K562 (cell line): ENCODE measurements around the gene CLDN15. TPM values are rescaled to one million over a fixed set of nuclear protein-coding genes. Genes with fewer than 3 reads are reported as not detected.
A peak's percentile ranks its signal among the peaks of the same experiment; 100 is the strongest.

Experiments used
- BRD4 ChIP-seq: fragments of 200-600 bp; sonication (generic); IDR thresholded peaks from 2 replicates; pipeline ENCODE4 v1.6.1; 2017; ENCODE audit warnings: inconsistent platforms
- CBX3 ChIP-seq, 2 experiments: IDR thresholded peaks; 1 replicate in 1 of 2; 2 replicates in 1 of 2; pipeline ENCODE4 v1.6.1; 2012; ENCODE audit warnings: inconsistent platforms in 2 of 2, low read length in 2 of 2, borderline replicate concordance in 1 of 2, control low read depth in 1 of 2
- ERF ChIP-seq: fragments of 450-650 bp; formaldehyde crosslinking; IDR thresholded peaks from 2 replicates; pipeline ENCODE4 v1.4.0; 2020; ENCODE audit warnings: mild to moderate bottlenecking, mixed read lengths
- HCFC1 ChIP-seq: IDR thresholded peaks from 2 replicates; pipeline ENCODE4 v1.6.1; 2012; ENCODE audit warnings: low read depth, low read length, improper control_type of control experiment
- HLTF ChIP-seq: fragments of 450-650 bp; IDR thresholded peaks from 2 replicates; pipeline ENCODE4 v1.6.1; 2016
- IFI16 ChIP-seq: fragments of 250-450 bp; sonication (Bioruptor Pico); IDR thresholded peaks from 2 replicates; pipeline ENCODE4 v2.1.2; 2022; ENCODE audit warnings: mild to moderate bottlenecking, inconsistent platforms
- LARP7 ChIP-seq: fragments of 450-650 bp; IDR thresholded peaks from 2 replicates; pipeline ENCODE4 v1.6.1; 2016
- PHTF2 ChIP-seq: fragments of 250-450 bp; sonication (Bioruptor Pico); IDR thresholded peaks from 2 replicates; pipeline ENCODE4 v1.5.0; 2021; ENCODE audit warnings: mild to moderate bottlenecking
- POLR2AphosphoS2 ChIP-seq: IDR thresholded peaks from 2 replicates; pipeline ENCODE4 v1.6.1; 2012; ENCODE audit warnings: low read length, improper control_type of control experiment
- RBM39 ChIP-seq: fragments of 200-400 bp; formaldehyde crosslinking; optimal IDR thresholded peaks from 2 replicates; pipeline ENCODE3; 2018; ENCODE audit warnings: low read depth, low read length
- SMARCA4 ChIP-seq: fragments of 450-650 bp; IDR thresholded peaks from 2 replicates; pipeline ENCODE4 v1.6.1; 2016
- STAG1 ChIP-seq: sonication (generic); formaldehyde crosslinking; IDR thresholded peaks from 2 replicates; pipeline ENCODE4 v1.5.0; 2020; ENCODE audit warnings: missing genetic modification reagents, borderline replicate concordance
- TOE1 ChIP-seq, 2 experiments: fragments of 450-650 bp in 1 of 2; sonication (generic) in 1 of 2; formaldehyde crosslinking in 1 of 2; IDR thresholded peaks; 2 replicates each; pipeline versions ENCODE4 v1.7.1 to v1.8.0; 2016 to 2022; ENCODE audit warnings: borderline replicate concordance in 2 of 2, mild to moderate bottlenecking in 2 of 2, antibody characterized with exemption in 1 of 2, inconsistent platforms in 1 of 2, low read depth in 1 of 2, missing genetic modification reagents in 1 of 2, moderate library complexity in 1 of 2
- polyA plus RNA-seq, 8 experiments: library from polyadenylated mRNA; depleted of rRNA in 4 of 8; stranded (reverse) in 5 of 8; unstranded in 3 of 8; fragments of >200 nt; fragmentation: Nextera tagmentation in 2 of 8; fragmentation: Illumina TruSeq in 1 of 8; extraction: Ambion mirVana in 2 of 8; extraction: Trizol in 1 of 8; gene quantifications; 2 replicates each; pipeline versions ENCODE4 v1.2.1 to v1.2.3, GENCODE V29; 2011 to 2014; ENCODE audit warnings: inconsistent platforms in 1 of 8, missing spikeins in 1 of 8
- total RNA-seq, 7 experiments: library from RNA; depleted of rRNA in 6 of 7; stranded (reverse); fragments of >200 nt in 6 of 7; fragmentation: Illumina TruSeq in 2 of 7; extraction: Trizol in 2 of 7; gene quantifications; 2 replicates each; pipeline versions ENCODE4 v1.2.1 to v1.2.3, GENCODE V29; 2011 to 2021; ENCODE audit warnings: low replicate concordance in 1 of 7
- TF ChIP-seq, protein P1 (sequence below): sonication (generic); formaldehyde crosslinking; IDR thresholded peaks from 2 replicates; pipeline ENCODE4 v1.8.1; 2023; ENCODE audit warnings: mild to moderate bottlenecking, missing genetic modification reagents
- TF ChIP-seq, protein P2 (sequence below): fragments of 250-450 bp; sonication (Bioruptor Pico); IDR thresholded peaks from 2 replicates; pipeline ENCODE4 v1.5.1; 2021; ENCODE audit warnings: mild to moderate bottlenecking
- TF ChIP-seq, protein P3 (sequence below): sonication (generic); formaldehyde crosslinking; IDR thresholded peaks from 2 replicates; pipeline ENCODE4 v1.8.1; 2023; ENCODE audit warnings: missing genetic modification reagents, mild to moderate bottlenecking, borderline replicate concordance
- TF ChIP-seq, protein P4 (sequence below): sonication (generic); formaldehyde crosslinking; IDR thresholded peaks from 2 replicates; pipeline ENCODE4 v1.9.0; 2022; ENCODE audit warnings: mild to moderate bottlenecking, missing genetic modification reagents
- TF ChIP-seq, protein P5 (sequence below): fragments of 250-450 bp; sonication (Bioruptor Pico); IDR thresholded peaks from 2 replicates; pipeline ENCODE4 v1.8.0; 2021; ENCODE audit warnings: mild to moderate bottlenecking, moderate library complexity

Gene CLDN15
- total and polyA plus RNA-seq, 9 of the 15 experiments (the other 6 are each of a cell fraction or from before 2014, with no cell fraction given): 0.32 to 14.5 (median 7.4) TPM

DNA sequence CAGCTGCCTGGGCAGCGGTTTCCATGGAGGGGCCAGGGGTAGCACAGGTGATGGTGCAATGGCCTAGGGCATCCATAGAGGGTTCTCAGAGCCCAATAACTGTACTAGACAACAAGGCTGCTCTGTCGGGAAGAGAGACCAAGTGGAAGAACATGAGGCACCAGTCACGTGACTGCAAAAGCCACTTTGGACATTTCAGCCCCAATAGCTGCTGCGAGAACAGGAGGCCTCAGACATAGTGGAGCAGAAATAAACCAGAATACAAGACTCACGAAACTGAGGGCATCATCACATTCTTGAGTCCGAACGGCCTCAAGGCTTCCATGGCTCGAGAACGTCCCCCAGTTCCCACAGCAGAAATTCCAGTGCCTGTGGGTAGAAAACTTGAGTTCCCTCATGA is 39.6 kb upstream of the CLDN15 start (continued):
- TF ChIP-seq, protein P1, sequence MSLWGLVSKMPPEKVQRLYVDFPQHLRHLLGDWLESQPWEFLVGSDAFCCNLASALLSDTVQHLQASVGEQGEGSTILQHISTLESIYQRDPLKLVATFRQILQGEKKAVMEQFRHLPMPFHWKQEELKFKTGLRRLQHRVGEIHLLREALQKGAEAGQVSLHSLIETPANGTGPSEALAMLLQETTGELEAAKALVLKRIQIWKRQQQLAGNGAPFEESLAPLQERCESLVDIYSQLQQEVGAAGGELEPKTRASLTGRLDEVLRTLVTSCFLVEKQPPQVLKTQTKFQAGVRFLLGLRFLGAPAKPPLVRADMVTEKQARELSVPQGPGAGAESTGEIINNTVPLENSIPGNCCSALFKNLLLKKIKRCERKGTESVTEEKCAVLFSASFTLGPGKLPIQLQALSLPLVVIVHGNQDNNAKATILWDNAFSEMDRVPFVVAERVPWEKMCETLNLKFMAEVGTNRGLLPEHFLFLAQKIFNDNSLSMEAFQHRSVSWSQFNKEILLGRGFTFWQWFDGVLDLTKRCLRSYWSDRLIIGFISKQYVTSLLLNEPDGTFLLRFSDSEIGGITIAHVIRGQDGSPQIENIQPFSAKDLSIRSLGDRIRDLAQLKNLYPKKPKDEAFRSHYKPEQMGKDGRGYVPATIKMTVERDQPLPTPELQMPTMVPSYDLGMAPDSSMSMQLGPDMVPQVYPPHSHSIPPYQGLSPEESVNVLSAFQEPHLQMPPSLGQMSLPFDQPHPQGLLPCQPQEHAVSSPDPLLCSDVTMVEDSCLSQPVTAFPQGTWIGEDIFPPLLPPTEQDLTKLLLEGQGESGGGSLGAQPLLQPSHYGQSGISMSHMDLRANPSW: no peak
- TF ChIP-seq SMARCA4 (no peak), ERF (CRISPR knock-in tag) (no peak), HLTF (no peak), BRD4 (no peak), PHTF2 (CRISPR knock-in tag) (no peak), CBX3 (IDR thresholded peaks at IDR 0.05; ENCODE audit: borderline replicate concordance in 1 of 2, low read length in 2 of 2) (no peak), RBM39 (no peak), STAG1 (CRISPR knock-in tag) (no peak), LARP7 (no peak), TOE1 (IDR thresholded peaks at IDR 0.05; ENCODE audit: borderline replicate concordance) (peak; percentile 84), TOE1 (CRISPR knock-in tag; IDR thresholded peaks at IDR 0.05; ENCODE audit: borderline replicate concordance, low read depth) (no peak), POLR2AphosphoS2 (no peak), IFI16 (no peak), HCFC1 (no peak)
- TF ChIP-seq, protein P2, sequence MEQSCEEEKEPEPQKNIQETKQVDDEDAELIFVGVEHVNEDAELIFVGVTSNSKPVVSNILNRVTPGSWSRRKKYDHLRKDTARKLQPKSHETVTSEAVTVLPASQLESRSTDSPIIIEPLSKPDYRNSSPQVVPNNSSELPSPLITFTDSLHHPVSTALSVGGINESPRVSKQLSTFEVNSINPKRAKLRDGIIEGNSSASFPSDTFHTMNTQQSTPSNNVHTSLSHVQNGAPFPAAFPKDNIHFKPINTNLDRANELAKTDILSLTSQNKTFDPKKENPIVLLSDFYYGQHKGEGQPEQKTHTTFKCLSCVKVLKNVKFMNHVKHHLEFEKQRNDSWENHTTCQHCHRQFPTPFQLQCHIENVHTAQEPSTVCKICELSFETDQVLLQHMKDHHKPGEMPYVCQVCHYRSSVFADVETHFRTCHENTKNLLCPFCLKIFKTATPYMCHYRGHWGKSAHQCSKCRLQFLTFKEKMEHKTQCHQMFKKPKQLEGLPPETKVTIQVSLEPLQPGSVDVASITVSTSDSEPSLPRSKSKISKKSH (CRISPR knock-in tag): no peak
- TF ChIP-seq, protein P3, sequence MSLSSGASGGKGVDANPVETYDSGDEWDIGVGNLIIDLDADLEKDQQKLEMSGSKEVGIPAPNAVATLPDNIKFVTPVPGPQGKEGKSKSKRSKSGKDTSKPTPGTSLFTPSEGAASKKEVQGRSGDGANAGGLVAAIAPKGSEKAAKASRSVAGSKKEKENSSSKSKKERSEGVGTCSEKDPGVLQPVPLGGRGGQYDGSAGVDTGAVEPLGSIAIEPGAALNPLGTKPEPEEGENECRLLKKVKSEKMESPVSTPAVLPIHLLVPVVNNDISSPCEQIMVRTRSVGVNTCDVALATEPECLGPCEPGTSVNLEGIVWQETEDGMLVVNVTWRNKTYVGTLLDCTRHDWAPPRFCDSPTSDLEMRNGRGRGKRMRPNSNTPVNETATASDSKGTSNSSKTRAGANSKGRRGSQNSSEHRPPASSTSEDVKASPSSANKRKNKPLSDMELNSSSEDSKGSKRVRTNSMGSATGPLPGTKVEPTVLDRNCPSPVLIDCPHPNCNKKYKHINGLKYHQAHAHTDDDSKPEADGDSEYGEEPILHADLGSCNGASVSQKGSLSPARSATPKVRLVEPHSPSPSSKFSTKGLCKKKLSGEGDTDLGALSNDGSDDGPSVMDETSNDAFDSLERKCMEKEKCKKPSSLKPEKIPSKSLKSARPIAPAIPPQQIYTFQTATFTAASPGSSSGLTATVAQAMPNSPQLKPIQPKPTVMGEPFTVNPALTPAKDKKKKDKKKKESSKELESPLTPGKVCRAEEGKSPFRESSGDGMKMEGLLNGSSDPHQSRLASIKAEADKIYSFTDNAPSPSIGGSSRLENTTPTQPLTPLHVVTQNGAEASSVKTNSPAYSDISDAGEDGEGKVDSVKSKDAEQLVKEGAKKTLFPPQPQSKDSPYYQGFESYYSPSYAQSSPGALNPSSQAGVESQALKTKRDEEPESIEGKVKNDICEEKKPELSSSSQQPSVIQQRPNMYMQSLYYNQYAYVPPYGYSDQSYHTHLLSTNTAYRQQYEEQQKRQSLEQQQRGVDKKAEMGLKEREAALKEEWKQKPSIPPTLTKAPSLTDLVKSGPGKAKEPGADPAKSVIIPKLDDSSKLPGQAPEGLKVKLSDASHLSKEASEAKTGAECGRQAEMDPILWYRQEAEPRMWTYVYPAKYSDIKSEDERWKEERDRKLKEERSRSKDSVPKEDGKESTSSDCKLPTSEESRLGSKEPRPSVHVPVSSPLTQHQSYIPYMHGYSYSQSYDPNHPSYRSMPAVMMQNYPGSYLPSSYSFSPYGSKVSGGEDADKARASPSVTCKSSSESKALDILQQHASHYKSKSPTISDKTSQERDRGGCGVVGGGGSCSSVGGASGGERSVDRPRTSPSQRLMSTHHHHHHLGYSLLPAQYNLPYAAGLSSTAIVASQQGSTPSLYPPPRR (CRISPR knock-in tag): no peak
- TF ChIP-seq, protein P4, sequence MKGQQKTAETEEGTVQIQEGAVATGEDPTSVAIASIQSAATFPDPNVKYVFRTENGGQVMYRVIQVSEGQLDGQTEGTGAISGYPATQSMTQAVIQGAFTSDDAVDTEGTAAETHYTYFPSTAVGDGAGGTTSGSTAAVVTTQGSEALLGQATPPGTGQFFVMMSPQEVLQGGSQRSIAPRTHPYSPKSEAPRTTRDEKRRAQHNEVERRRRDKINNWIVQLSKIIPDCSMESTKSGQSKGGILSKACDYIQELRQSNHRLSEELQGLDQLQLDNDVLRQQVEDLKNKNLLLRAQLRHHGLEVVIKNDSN: peak; percentile 72
- TF ChIP-seq, protein P5, sequence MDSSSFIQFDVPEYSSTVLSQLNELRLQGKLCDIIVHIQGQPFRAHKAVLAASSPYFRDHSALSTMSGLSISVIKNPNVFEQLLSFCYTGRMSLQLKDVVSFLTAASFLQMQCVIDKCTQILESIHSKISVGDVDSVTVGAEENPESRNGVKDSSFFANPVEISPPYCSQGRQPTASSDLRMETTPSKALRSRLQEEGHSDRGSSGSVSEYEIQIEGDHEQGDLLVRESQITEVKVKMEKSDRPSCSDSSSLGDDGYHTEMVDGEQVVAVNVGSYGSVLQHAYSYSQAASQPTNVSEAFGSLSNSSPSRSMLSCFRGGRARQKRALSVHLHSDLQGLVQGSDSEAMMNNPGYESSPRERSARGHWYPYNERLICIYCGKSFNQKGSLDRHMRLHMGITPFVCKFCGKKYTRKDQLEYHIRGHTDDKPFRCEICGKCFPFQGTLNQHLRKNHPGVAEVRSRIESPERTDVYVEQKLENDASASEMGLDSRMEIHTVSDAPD (CRISPR knock-in tag): no peak
